ENCODE data around the gene FASTKD3.

FASTKD3 gene

GRCh38 chr5:7846327-7846726 lies 22.5 kb downstream of the FASTKD3 start:
- no peak for DNase-seq

- peak; percentile 15 for DNase-seq
Measured at GRCh38 chr5:7845557-7845956, 23.3 kb downstream of the FASTKD3 start.

- DNase-seq, result no peak
Measured at GRCh38 chr5:7844901-7845300, 23.9 kb downstream of the FASTKD3 start.

- no peak for DNase-seq
Measured at GRCh38 chr5:7842531-7842930, 26.3 kb downstream of the FASTKD3 start.

GRCh38 chr5:7837403-7837802 lies 31.4 kb downstream of the FASTKD3 start:
- DNase-seq, result no peak

GRCh38 chr5:7834982-7835381 lies 33.8 kb downstream of the FASTKD3 start:
- DNase-seq, result no peak

- DNase-seq, result no peak
Measured at GRCh38 chr5:7828269-7828668, 40.6 kb downstream of the FASTKD3 start.

GRCh38 chr5:7827610-7828009 lies 41.2 kb downstream of the FASTKD3 start:
- DNase-seq, result peak; percentile 67

GRCh38 chr5:7825630-7826029 lies 43.2 kb downstream of the FASTKD3 start:
- DNase-seq, result no peak

- no peak for DNase-seq
Measured at GRCh38 chr5:7824995-7825394, 43.8 kb downstream of the FASTKD3 start.

GRCh38 chr5:7823594-7823993 lies 45.2 kb downstream of the FASTKD3 start:
- DNase-seq, result no peak

GRCh38 chr5:7822449-7822848 lies 46.4 kb downstream of the FASTKD3 start:
- no peak for DNase-seq

- no peak for DNase-seq
Measured at GRCh38 chr5:7816535-7816901, 52.3 kb downstream of the FASTKD3 start.

- DNase-seq, result peak; percentile 52
Measured at GRCh38 chr5:7815892-7816534, 52.8 kb downstream of the FASTKD3 start.

- DNase-seq, result no peak
Measured at GRCh38 chr5:7814816-7815215, 54.0 kb downstream of the FASTKD3 start.

- no peak for DNase-seq
Measured at GRCh38 chr5:7813576-7813975, 55.3 kb downstream of the FASTKD3 start.

GRCh38 chr5:7813007-7813406 lies 55.8 kb downstream of the FASTKD3 start:
- no peak for DNase-seq

GRCh38 chr5:7811715-7812114 lies 57.1 kb downstream of the FASTKD3 start:
- no peak for DNase-seq

All from NCI-H526 treated with DMSO at 0.1 percent for 48 hours (cell line).